Measurements from ENCODE around the gene ARHGAP6.

DNA sequence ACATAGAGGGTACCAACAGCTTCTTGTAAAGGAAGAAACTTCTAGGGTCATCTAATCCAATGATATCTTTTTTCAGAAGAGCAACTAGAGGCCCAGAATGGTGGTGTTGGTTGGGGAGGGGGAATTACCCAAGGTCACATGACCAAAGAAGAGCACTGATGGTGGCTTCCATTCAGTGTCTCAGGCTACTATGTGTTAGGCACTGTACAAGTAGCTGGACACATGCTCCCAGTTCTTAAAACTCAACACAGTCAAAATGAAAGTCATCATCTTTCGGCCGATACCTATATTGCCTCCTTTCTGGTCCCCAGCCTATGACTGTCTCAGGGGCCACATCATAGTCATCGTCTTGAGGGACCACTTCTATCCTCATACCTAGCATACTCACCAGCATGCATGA lies 88.1 kb downstream of the ARHGAP6 start:
- TF ChIP-seq POLR2A (IDR thresholded peaks at IDR 0.05), result no peak
- TF ChIP-seq, protein P1, sequence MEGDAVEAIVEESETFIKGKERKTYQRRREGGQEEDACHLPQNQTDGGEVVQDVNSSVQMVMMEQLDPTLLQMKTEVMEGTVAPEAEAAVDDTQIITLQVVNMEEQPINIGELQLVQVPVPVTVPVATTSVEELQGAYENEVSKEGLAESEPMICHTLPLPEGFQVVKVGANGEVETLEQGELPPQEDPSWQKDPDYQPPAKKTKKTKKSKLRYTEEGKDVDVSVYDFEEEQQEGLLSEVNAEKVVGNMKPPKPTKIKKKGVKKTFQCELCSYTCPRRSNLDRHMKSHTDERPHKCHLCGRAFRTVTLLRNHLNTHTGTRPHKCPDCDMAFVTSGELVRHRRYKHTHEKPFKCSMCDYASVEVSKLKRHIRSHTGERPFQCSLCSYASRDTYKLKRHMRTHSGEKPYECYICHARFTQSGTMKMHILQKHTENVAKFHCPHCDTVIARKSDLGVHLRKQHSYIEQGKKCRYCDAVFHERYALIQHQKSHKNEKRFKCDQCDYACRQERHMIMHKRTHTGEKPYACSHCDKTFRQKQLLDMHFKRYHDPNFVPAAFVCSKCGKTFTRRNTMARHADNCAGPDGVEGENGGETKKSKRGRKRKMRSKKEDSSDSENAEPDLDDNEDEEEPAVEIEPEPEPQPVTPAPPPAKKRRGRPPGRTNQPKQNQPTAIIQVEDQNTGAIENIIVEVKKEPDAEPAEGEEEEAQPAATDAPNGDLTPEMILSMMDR (IDR thresholded peaks at IDR 0.05), result no peak
